Adrenal gland (tissue), 12 donors: Measurements from ENCODE around the gene ACTA1. TPM values are rescaled to one million over a fixed set of nuclear protein-coding genes. Genes with fewer than 3 reads are reported as not detected.

ENCODE experiments used
- DNase-seq, 7 donors: peaks; one replicate each; pipeline ENCODE4 v3.0.0-alpha.2; 2019 to 2020
- H3K27ac ChIP-seq, 5 donors: fragments of 200-600 bp; sonication (generic) in 4 of 5; 1 replicate in 3 of 5; 2 replicates in 2 of 5; pipeline versions ENCODE4 v1.5.1 to v1.8.0; 2016 to 2020; ENCODE audit warnings: mild to moderate bottlenecking in 1 of 5
- H3K27me3 ChIP-seq: fragments of 200-600 bp; 2 replicates; pipeline ENCODE4 v1.8.0; 2021
- H3K36me3 ChIP-seq, 2 donors: fragments of 200-600 bp; replicated peaks in 1 of 2; 1 replicate in 1 of 2; 2 replicates in 1 of 2; pipeline versions ENCODE4 v1.5.1 to v1.8.0; 2018 to 2022
- H3K4me1 ChIP-seq, 2 donors: fragments of 200-600 bp; replicated peaks in 1 of 2; 1 replicate in 1 of 2; 2 replicates in 1 of 2; pipeline versions ENCODE4 v1.5.1 to v1.8.0; 2018 to 2021
- H3K4me3 ChIP-seq, 4 donors: fragments of 200-600 bp; sonication (generic) in 3 of 4; one replicate each; pipeline ENCODE4 v1.5.1; 2016 to 2018
- H3K9me3 ChIP-seq, 3 donors: fragments of 200-600 bp; sonication (generic) in 1 of 3; replicated peaks in 1 of 3; 1 replicate in 2 of 3; 2 replicates in 1 of 3; pipeline versions ENCODE4 v1.5.1 to v1.8.0; 2016 to 2021
- CTCF ChIP-seq, 6 experiments: fragments of 450-650 bp in 4 of 6; fragments of 200-600 bp in 2 of 6; sonication (generic) in 1 of 6; IDR thresholded peaks; 1 replicate in 5 of 6; 2 replicates in 1 of 6; pipeline versions ENCODE4 v1.5.1 to v1.8.0; 2016 to 2021; ENCODE audit warnings: antibody characterized with exemption in 6 of 6, mild to moderate bottlenecking in 2 of 6, moderate library complexity in 1 of 6
- POLR2A ChIP-seq, 2 donors: fragments of 450-650 bp; IDR thresholded peaks; one replicate each; pipeline ENCODE4 v1.6.1; 2017; ENCODE audit warnings: antibody characterized with exemption in 2 of 2, mild to moderate bottlenecking in 2 of 2, moderate library complexity in 1 of 2
- WGBS, 4 donors: extraction: QIAGEN DNeasy Blood & Tissue Kit in 2 of 4; methylation state at CpG; one replicate each; pipeline versions ENCODE4 v1.1.5 to v1.1.7; 2013 to 2017; 5-methylcytosine and 5-hydroxymethylcytosine counted together
- intact Hi-C, 2 donors: fragments of 100-400 bp; cut with DNase I; formaldehyde crosslinking; loops; one replicate each; pipeline versions ENCODE4 v1.14.1 to v1.15.0; 2022 to 2023
- polyA plus RNA-seq, 3 donors: library from polyadenylated mRNA; stranded (reverse); fragments of 200-250 nt in 2 of 3; fragments of 350-450 nt in 1 of 3; fragmentation: Illumina TruSeq in 1 of 3; extraction: RNeasy Lipid Tissue Mini Kit (QIAGEN cat#74804) in 1 of 3; gene quantifications; one replicate each; pipeline ENCODE4 v1.2.3, GENCODE V29; 2013 to 2014
- total RNA-seq, 9 donors: library from RNA; depleted of rRNA in 4 of 9; stranded (reverse); fragments of >200 nt in 4 of 9; fragments of 120-200 nt in 1 of 9; fragmentation: NEBNext Ultra II Directional in 1 of 9; extraction: Animal tissue kit (Norgen Biotek cat#: 25700) in 1 of 9; gene quantifications; one replicate each; pipeline versions ENCODE4 v1.1.0 to v1.2.4, GENCODE V29; 2013 to 2023
- donor health status: healthy with polysubstance abuse.
- donor health status: Bipolar disorder and iron deficiency.
- donor health status: DM: yes; HTN: yes; CAD: no.
- donor health status: DM: no; HTN: no; CAD: no.
- donor health status: DM: no; HTN: no; CAD: no.
- donor health status: DM: yes; HTN: yes; CAD: no.

ACTA1 gene
- total and polyA plus RNA-seq, 12 donors: 0.14 to 53.3 (median 1.1) TPM; not detected in 4

- intact Hi-C loops: no loop called here
- no peaks in the 10 kb centered on the region for H3K9me3 ChIP-seq
- WGBS, 4 donors: 70 to 74% (median 72%) methylated on average over 4 of the region's 4 CpGs
Measured at GRCh38 chr1:229392936-229393335, 41.0 kb downstream of the ACTA1 start.

GRCh38 chr1:229390130-229390529 lies 43.8 kb downstream of the ACTA1 start:
- H3K9me3 ChIP-seq: no peaks in the 10 kb centered on the region
- WGBS, 4 donors: 82 to 88% (median 86%) methylated on average over 7 of the region's 7 CpGs
- H3K27ac ChIP-seq: no peak overlapping the region
- no peak for DNase-seq
- no peaks in the 10 kb centered on the region for H3K4me1 ChIP-seq
- intact Hi-C loops: no loop called here
- H3K4me3 ChIP-seq: no peak overlapping the region
- TF ChIP-seq CTCF (IDR thresholded peaks at IDR 0.05) (no peak), POLR2A (IDR thresholded peaks at IDR 0.05) (no peak)
- no peaks in the 10 kb centered on the region for H3K27me3 ChIP-seq
- H3K36me3 ChIP-seq: no peaks in the 10 kb centered on the region

More at GRCh38 chr1:229392936-229393335, 41.0 kb downstream of the ACTA1 start:
- H3K4me3 ChIP-seq: no peak overlapping the region
- no peak for DNase-seq
- no peaks in the 10 kb centered on the region for H3K36me3 ChIP-seq
- no peaks in the 10 kb centered on the region for H3K27me3 ChIP-seq
- no peak for TF ChIP-seq CTCF (IDR thresholded peaks at IDR 0.05)
- no peak for TF ChIP-seq POLR2A (IDR thresholded peaks at IDR 0.05)
- no peaks in the 10 kb centered on the region for H3K4me1 ChIP-seq
- no peak overlapping the region for H3K27ac ChIP-seq

- no peak for DNase-seq
- Histone ChIP-seq H3K27ac (no peak overlapping the region), H3K36me3 (no peaks in the 10 kb centered on the region), H3K27me3 (no peaks in the 10 kb centered on the region), H3K9me3 (no peaks in the 10 kb centered on the region), H3K4me3 (no peak overlapping the region), H3K4me1 (no peaks in the 10 kb centered on the region)
- intact Hi-C loops: no loop called here
- WGBS, 4 donors: 66 to 74% (median 70%) methylated on average over 7 of the region's 7 CpGs
- TF ChIP-seq POLR2A (IDR thresholded peaks at IDR 0.05): no peak
- TF ChIP-seq CTCF (IDR thresholded peaks at IDR 0.05): no peak
Measured at GRCh38 chr1:229388897-229389580, 44.9 kb downstream of the ACTA1 start.

- Histone ChIP-seq H3K27me3 (no peaks in the 10 kb centered on the region), H3K27ac (no peak overlapping the region), H3K9me3 (no peaks in the 10 kb centered on the region), H3K36me3 (no peaks in the 10 kb centered on the region), H3K4me3 (no peak overlapping the region), H3K4me1 (no peaks in the 10 kb centered on the region)
- no peak for DNase-seq
- intact Hi-C loops: no loop called here
- TF ChIP-seq POLR2A (IDR thresholded peaks at IDR 0.05) (no peak), CTCF (IDR thresholded peaks at IDR 0.05) (no peak)
- WGBS, 4 donors: 67 to 71% (median 69%) methylated on average over 5 to 8 of the region's 8 CpGs
Measured at GRCh38 chr1:229385853-229386456, 47.9 kb downstream of the ACTA1 start.
